HepG2 (cell line): ENCODE results near the gene CA6. TPM values are rescaled to one million over a fixed set of nuclear protein-coding genes. Genes with fewer than 3 reads are reported as not detected.

Experiments
- ATAC-seq: fragments of 200-7000 bp; cut with Tn5 transposase; 3 replicates; pipeline ENCODE4 v1.9.1; 2020; ENCODE audit warnings: mild to moderate bottlenecking, moderate library complexity
- BruUV-seq: library from RNA; stranded (reverse); fragments of 400-500 nt; replicated peaks from 2 replicates; lab custom pipeline; 2021; lab: Mats Ljungman, UMichigan
- CTCF ChIA-PET: fragments of 300-600 bp; formaldehyde crosslinking; extraction: SDS; loops from one replicate; lab custom pipeline; 2021; ENCODE audit warnings: low total read pairs, inconsistent platforms, low intra/inter-chr PET ratio; lab: Yijun Ruan, JAX
- POLR2A ChIA-PET: fragments of 350-600 bp; sonication (Branson Sonifier 250); formaldehyde crosslinking; loops from one replicate; lab custom pipeline; 2020; ENCODE audit warnings: antibody characterized with exemption, inconsistent platforms; lab: Yijun Ruan, JAX
- DNase-seq: peaks from one replicate; pipeline ENCODE4 v3.0.0-alpha.2; 2015; ENCODE audit warnings: low spot score
- FAIRE-seq: peaks from 3 replicates; lab custom pipeline; 2011; peaks lifted over from hg19 to GRCh38; lab: Jason Lieb, UNC
- H2AFZ ChIP-seq: one replicate; pipeline ENCODE4 v1.6.1; 2011; ENCODE audit warnings: low read length, inconsistent platforms
- H3K27ac ChIP-seq: fragments of 300-600 bp; 3 replicates; pipeline ENCODE4 v1.8.0; 2011; ENCODE audit warnings: mixed run types, mild to moderate bottlenecking, mixed read lengths, low read length, inconsistent platforms; ENCODE audit not compliant: insufficient read depth; ENCODE audit errors: extremely low read length
- H3K27me3 ChIP-seq, 2 experiments: fragments of 200-600 bp in 1 of 2; 2 replicates in 1 of 2; 3 replicates in 1 of 2; pipeline versions ENCODE4 v1.6.0 to v1.8.0; 2011; ENCODE audit warnings: low read length in 2 of 2, mild to moderate bottlenecking in 2 of 2, moderate library complexity in 2 of 2, inconsistent platforms in 1 of 2; ENCODE audit not compliant: insufficient read depth in 2 of 2, control insufficient read depth in 1 of 2
- H3K36me3 ChIP-seq, 2 experiments: fragments of 200-600 bp in 1 of 2; replicated peaks in 1 of 2; 2 replicates in 1 of 2; 3 replicates in 1 of 2; pipeline versions ENCODE4 v1.5.1 to v1.8.0; 2011; ENCODE audit warnings: low read length in 2 of 2, inconsistent platforms in 1 of 2; ENCODE audit not compliant: insufficient read depth in 2 of 2, control insufficient read depth in 1 of 2
- H3K4me1 ChIP-seq: 2 replicates; pipeline ENCODE4 v1.5.1; 2012; ENCODE audit warnings: low read length, inconsistent platforms; ENCODE audit not compliant: insufficient read depth
- H3K4me2 ChIP-seq: 2 replicates; pipeline ENCODE4 v1.6.0; 2011; ENCODE audit warnings: low read depth, low read length, inconsistent platforms
- H3K4me3 ChIP-seq, 3 experiments: fragments of 200-600 bp in 1 of 3; sonication (generic), shearing (Covaris generic) in 1 of 3; replicated peaks in 1 of 3; 2 replicates each; pipeline ENCODE4 v1.5.1; 2011 to 2016; ENCODE audit warnings: low read length in 3 of 3, inconsistent platforms in 2 of 3, low read depth in 2 of 3, mild to moderate bottlenecking in 2 of 3, control low read depth in 1 of 3, mixed read lengths in 1 of 3; ENCODE audit not compliant: insufficient read depth in 1 of 3
- H3K79me2 ChIP-seq: one replicate; pipeline ENCODE4 v1.6.1; 2011; ENCODE audit warnings: low read length, inconsistent platforms; ENCODE audit not compliant: insufficient read depth
- H3K9ac ChIP-seq: 2 replicates; pipeline ENCODE4 v1.6.0; 2011; ENCODE audit warnings: mild to moderate bottlenecking, low read depth, low read length, inconsistent platforms; ENCODE audit not compliant: insufficient read depth
- H3K9me3 ChIP-seq: 2 replicates; pipeline ENCODE4 v1.5.1; 2012; ENCODE audit warnings: mild to moderate bottlenecking, low read length
- H4K20me1 ChIP-seq: 2 replicates; pipeline ENCODE4 v1.6.0; 2011; ENCODE audit warnings: inconsistent platforms, mild to moderate bottlenecking, low read length, moderate library complexity; ENCODE audit not compliant: insufficient read depth
- ATF7-NPFF ChIP-seq: sonication (generic); formaldehyde crosslinking; IDR thresholded peaks from 2 replicates; pipeline ENCODE4 v1.8.1; 2023; ENCODE audit warnings: mild to moderate bottlenecking, low read depth, missing genetic modification reagents, moderate library complexity
- EZH2 ChIP-seq: conservative IDR thresholded peaks from 2 replicates; pipeline ENCODE4 v1.6.1; 2012; ENCODE audit warnings: mild to moderate bottlenecking, low read depth, low read length, moderate library complexity
- HES4 ChIP-seq: sonication (generic); formaldehyde crosslinking; IDR thresholded peaks from 2 replicates; pipeline ENCODE4 v1.9.0; 2021; ENCODE audit warnings: mild to moderate bottlenecking, missing genetic modification reagents, borderline replicate concordance
- MATR3 ChIP-seq: sonication (generic); formaldehyde crosslinking; IDR thresholded peaks from 2 replicates; pipeline ENCODE4 v1.4.0; 2020; ENCODE audit warnings: missing genetic modification reagents
- NFE2 ChIP-seq: sonication (generic); formaldehyde crosslinking; IDR thresholded peaks from 2 replicates; pipeline ENCODE4 v1.4.0; 2020; ENCODE audit warnings: missing genetic modification reagents
- NFKB2 ChIP-seq: sonication (generic); formaldehyde crosslinking; IDR thresholded peaks from 2 replicates; pipeline ENCODE4 v1.4.0; 2020; ENCODE audit warnings: missing genetic modification reagents, borderline replicate concordance
- NR3C1 ChIP-seq: sonication (generic); formaldehyde crosslinking; IDR thresholded peaks from 2 replicates; pipeline ENCODE4 v1.4.0; 2020; ENCODE audit warnings: missing genetic modification reagents
- PHF21A ChIP-seq: sonication (generic); formaldehyde crosslinking; IDR thresholded peaks from 2 replicates; pipeline ENCODE4 v1.5.0; 2020; ENCODE audit warnings: mild to moderate bottlenecking, missing genetic modification reagents
- TBX2 ChIP-seq: sonication (generic); formaldehyde crosslinking; IDR thresholded peaks from 2 replicates; pipeline ENCODE4 v1.5.0; 2020; ENCODE audit warnings: missing genetic modification reagents, mild to moderate bottlenecking, borderline replicate concordance
- ZFP82 ChIP-seq: sonication (generic); formaldehyde crosslinking; IDR thresholded peaks from 2 replicates; pipeline ENCODE4 v1.5.1; 2020; ENCODE audit warnings: mild to moderate bottlenecking, missing genetic modification reagents, borderline replicate concordance
- ZNF724P ChIP-seq: sonication (generic); formaldehyde crosslinking; IDR thresholded peaks from 2 replicates; pipeline ENCODE4 v1.8.0; 2022; ENCODE audit warnings: missing genetic modification reagents, borderline replicate concordance
- WGBS: methylation state at CpG from one replicate; pipeline ENCODE4 v1.1.6; 2017; ENCODE audit warnings: low lambda C conversion rate; 5-methylcytosine and 5-hydroxymethylcytosine counted together
- in situ Hi-C: cut with HindIII; loops from 2 replicates; pipeline ENCODE4 v1.10.0; 2017; ENCODE audit warnings: low pct_unique_long_range_greater_than_20kb; ENCODE audit not compliant: extremely low pct_ligation_motif_present
- intact Hi-C: fragments of 100-400 bp; cut with micrococcal nuclease; formaldehyde crosslinking; loops from one replicate; pipeline ENCODE4 v1.10.0; 2022; ENCODE audit not compliant: unreplicated experiment
- polyA plus RNA-seq, 8 experiments: library from polyadenylated mRNA; depleted of rRNA in 3 of 8; stranded (reverse) in 7 of 8; unstranded in 1 of 8; fragments of >200 nt; fragmentation: Illumina TruSeq in 4 of 8; extraction: Trizol in 4 of 8; gene quantifications; 2 replicates each; pipeline versions ENCODE4 v1.2.1 to v1.2.3, GENCODE V29; 2011 to 2016; ENCODE audit warnings: low read depth in 4 of 8, missing spikeins in 1 of 8, mixed read lengths in 1 of 8; ENCODE audit not compliant: insufficient read depth in 1 of 8
- total RNA-seq, 5 experiments: library from RNA; depleted of rRNA; stranded (reverse); fragments of >200 nt; fragmentation: Illumina TruSeq; extraction: Trizol; gene quantifications; 2 replicates each; pipeline ENCODE4 v1.2.3, GENCODE V29; 2016; ENCODE audit warnings: low read depth in 1 of 5
- TF ChIP-seq, protein P1 (sequence below): sonication (generic); formaldehyde crosslinking; IDR thresholded peaks from 2 replicates; pipeline ENCODE4 v1.9.0; 2021; ENCODE audit warnings: missing genetic modification reagents, borderline replicate concordance
- TF ChIP-seq, protein P2 (sequence below): sonication (generic); formaldehyde crosslinking; IDR thresholded peaks from 2 replicates; pipeline ENCODE4 v1.4.0; 2020; ENCODE audit warnings: missing genetic modification reagents

Gene CA6
- total and polyA plus RNA-seq, 2 of the 13 experiments (the other 11 are each of a cell fraction or from before 2014, with no cell fraction given) = not detected

DNA sequence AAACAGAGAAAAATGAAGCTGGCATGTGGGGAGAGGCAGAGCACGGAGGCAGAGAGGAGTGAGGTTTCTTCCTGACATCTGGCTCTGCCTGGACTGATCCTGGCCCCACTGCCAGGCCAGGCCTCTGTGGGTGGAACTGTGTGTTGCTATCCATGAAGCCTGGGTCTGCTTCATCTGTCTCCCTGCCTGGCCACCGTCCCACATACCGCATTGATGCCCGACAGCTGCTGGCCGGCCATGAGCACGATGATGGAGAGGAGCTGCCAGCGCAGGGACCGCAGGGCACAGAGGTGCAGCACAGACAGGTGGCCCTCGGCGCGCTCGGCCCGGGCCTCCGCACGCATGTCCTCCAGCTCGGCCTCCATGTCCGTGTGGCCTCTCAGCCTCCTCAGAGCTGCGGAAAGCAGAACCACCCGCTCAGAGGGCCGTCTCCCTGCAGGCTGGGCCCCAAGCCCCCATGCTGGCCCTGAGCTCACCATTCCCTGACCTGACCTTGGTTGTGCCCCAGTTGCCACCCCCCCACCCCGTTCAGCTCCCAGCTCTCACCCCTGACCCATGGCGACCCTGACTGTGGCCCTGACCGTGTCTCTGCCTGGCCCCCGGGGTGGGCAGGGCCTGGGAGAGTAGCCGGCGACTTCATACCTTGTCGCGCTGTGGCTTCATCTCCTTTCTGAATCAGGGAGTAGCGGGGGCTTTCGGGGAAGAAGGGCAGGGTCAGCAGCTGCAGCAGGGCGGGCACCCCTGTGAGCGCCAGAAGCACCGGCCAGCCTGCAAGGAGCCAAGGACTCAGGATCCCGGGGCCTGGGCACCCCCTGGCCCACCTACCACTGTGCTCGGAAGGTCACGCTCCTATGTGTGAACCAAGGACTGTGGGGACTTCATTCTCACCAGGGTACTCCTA lies 69.1 kb downstream of the CA6 start:
- WGBS = 63% methylated on average over 11 of the region's 36 CpGs
- no peak overlapping the region for H3K9ac ChIP-seq
- no peaks in the 10 kb centered on the region for H3K36me3 ChIP-seq
- ChIA-PET POLR2A (no interaction called here), CTCF (no interaction called here)
- intact Hi-C loops = no loop called here
- no peaks in the 10 kb centered on the region for H3K9me3 ChIP-seq
- no peaks in the 10 kb centered on the region for H4K20me1 ChIP-seq
- H3K4me3 ChIP-seq = no peak overlapping the region
- no peak overlapping the region for H3K4me2 ChIP-seq
- ATAC-seq = no peak
- BruUV-seq = no TSS peak
- TF ChIP-seq TBX2 (CRISPR knock-in tag) = no peak
- no peak for TF ChIP-seq NFKB2 (CRISPR knock-in tag)
- no peak for TF ChIP-seq EZH2
- no peak for TF ChIP-seq ZNF724P (CRISPR knock-in tag)
- TF ChIP-seq PHF21A (CRISPR knock-in tag) = no peak
- TF ChIP-seq MATR3 (CRISPR knock-in tag) = no peak
- no peak for TF ChIP-seq HES4 (CRISPR knock-in tag)
- no peak for TF ChIP-seq ATF7-NPFF (CRISPR knock-in tag)
- TF ChIP-seq, protein P1, sequence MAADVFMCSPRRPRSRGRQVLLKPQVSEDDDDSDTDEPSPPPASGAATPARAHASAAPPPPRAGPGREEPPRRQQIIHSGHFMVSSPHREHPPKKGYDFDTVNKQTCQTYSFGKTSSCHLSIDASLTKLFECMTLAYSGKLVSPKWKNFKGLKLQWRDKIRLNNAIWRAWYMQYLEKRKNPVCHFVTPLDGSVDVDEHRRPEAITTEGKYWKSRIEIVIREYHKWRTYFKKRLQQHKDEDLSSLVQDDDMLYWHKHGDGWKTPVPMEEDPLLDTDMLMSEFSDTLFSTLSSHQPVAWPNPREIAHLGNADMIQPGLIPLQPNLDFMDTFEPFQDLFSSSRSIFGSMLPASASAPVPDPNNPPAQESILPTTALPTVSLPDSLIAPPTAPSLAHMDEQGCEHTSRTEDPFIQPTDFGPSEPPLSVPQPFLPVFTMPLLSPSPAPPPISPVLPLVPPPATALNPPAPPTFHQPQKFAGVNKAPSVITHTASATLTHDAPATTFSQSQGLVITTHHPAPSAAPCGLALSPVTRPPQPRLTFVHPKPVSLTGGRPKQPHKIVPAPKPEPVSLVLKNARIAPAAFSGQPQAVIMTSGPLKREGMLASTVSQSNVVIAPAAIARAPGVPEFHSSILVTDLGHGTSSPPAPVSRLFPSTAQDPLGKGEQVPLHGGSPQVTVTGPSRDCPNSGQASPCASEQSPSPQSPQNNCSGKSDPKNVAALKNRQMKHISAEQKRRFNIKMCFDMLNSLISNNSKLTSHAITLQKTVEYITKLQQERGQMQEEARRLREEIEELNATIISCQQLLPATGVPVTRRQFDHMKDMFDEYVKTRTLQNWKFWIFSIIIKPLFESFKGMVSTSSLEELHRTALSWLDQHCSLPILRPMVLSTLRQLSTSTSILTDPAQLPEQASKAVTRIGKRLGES = no peak
- TF ChIP-seq NFE2 (CRISPR knock-in tag) = no peak
- no peak for TF ChIP-seq NR3C1
- TF ChIP-seq, protein P2, sequence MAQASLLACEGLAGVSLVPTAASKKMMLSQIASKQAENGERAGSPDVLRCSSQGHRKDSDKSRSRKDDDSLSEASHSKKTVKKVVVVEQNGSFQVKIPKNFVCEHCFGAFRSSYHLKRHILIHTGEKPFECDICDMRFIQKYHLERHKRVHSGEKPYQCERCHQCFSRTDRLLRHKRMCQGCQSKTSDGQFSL (CRISPR knock-in tag) = no peak
- no peak for TF ChIP-seq ZFP82 (CRISPR knock-in tag)
- no peak overlapping the region for H2AFZ ChIP-seq
- DNase-seq = no peak
- in situ Hi-C loops = no loop called here
- no peaks in the 10 kb centered on the region for H3K79me2 ChIP-seq
- peaks cover 0 to 26% of the 10 kb centered on the region in 2 experiments; a peak in 4 of 5 replicates for H3K27me3 ChIP-seq
- no peak overlapping the region for H3K27ac ChIP-seq
- peaks cover 12% of the 10 kb centered on the region for H3K4me1 ChIP-seq
- no peak for FAIRE-seq
